ENCODE measurements around the gene MON1B.

Gene MON1B

DNA sequence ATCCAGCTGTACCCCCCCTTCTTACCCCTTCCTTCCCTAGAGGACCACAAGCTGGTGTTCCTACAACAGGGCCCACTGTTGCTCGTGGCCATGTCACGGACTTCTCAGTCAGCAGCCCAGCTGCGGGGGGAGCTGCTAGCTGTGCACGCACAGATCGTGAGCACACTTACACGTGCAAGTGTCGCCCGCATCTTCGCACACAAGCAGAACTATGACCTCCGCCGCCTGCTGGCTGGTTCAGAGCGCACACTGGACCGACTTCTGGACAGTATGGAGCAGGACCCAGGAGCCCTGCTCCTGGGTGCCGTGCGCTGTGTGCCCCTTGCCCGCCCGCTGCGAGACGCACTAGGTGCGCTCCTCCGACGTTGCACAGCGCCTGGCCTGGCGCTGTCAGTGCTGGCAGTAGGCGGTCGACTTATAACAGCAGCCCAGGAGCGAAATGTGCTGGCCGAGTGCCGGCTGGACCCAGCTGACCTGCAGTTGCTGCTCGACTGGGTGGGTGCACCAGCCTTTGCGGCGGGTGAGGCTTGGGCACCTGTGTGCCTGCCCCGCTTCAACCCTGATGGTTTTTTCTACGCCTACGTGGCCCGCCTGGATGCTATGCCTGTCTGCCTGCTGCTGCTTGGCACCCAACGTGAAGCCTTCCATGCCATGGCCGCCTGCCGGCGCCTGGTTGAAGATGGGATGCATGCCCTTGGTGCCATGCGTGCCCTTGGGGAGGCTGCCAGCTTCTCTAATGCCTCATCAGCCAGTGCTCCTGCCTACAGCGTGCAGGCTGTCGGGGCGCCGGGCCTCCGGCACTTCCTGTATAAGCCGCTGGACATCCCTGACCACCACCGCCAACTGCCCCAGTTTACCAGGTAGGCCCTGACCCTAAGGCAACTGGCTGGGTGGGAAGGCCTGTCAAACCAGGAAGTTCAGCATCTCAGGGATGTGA, 3.6 kb downstream of the MON1B start:
- no peak overlapping the region for H3K4me3 ChIP-seq (ENCODE audit: low read depth, low read length)
- TF ChIP-seq, protein P1, sequence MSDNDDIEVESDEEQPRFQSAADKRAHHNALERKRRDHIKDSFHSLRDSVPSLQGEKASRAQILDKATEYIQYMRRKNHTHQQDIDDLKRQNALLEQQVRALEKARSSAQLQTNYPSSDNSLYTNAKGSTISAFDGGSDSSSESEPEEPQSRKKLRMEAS (IDR thresholded peaks at IDR 0.05; ENCODE audit: low read depth, low read length): no peak
- TF ChIP-seq POLR2A (IDR thresholded peaks at IDR 0.05; ENCODE audit: extremely low read depth, insufficient read length) (no peak), MYC (IDR thresholded peaks at IDR 0.05; ENCODE audit: low read depth, low read length) (no peak)
- TF ChIP-seq, protein P2, sequence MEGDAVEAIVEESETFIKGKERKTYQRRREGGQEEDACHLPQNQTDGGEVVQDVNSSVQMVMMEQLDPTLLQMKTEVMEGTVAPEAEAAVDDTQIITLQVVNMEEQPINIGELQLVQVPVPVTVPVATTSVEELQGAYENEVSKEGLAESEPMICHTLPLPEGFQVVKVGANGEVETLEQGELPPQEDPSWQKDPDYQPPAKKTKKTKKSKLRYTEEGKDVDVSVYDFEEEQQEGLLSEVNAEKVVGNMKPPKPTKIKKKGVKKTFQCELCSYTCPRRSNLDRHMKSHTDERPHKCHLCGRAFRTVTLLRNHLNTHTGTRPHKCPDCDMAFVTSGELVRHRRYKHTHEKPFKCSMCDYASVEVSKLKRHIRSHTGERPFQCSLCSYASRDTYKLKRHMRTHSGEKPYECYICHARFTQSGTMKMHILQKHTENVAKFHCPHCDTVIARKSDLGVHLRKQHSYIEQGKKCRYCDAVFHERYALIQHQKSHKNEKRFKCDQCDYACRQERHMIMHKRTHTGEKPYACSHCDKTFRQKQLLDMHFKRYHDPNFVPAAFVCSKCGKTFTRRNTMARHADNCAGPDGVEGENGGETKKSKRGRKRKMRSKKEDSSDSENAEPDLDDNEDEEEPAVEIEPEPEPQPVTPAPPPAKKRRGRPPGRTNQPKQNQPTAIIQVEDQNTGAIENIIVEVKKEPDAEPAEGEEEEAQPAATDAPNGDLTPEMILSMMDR (IDR thresholded peaks at IDR 0.05; ENCODE audit: low read depth, low read length): no peak
- no peak for DNase-seq (ENCODE audit: low read depth)

DNA sequence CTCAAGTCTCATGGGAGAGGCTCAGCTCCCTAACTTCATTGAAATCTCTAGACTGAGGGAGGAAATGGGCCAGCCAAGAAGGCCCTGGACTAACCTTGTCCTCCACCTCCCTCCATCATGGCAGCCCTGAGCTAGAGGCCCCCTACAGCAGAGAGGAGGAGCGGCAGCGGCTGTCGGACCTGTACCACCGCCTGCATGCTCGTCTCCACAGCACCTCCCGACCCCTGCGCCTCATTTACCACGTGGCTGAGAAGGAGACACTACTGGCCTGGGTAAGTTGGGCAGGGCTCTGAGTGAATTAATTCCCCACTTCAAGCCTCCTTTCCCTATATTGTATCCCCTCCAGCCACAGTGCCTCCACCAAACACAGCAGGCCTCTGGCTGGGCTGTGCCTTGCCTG, 4.4 kb downstream of the MON1B start:
- no peak overlapping the region for H3K4me3 ChIP-seq (ENCODE audit: low read depth, low read length)
- no peak for TF ChIP-seq MYC (IDR thresholded peaks at IDR 0.05; ENCODE audit: low read depth, low read length)
- no peak for TF ChIP-seq POLR2A (IDR thresholded peaks at IDR 0.05; ENCODE audit: extremely low read depth, insufficient read length)
- TF ChIP-seq, protein P1 (IDR thresholded peaks at IDR 0.05; ENCODE audit: low read depth, low read length): no peak
- no peak for DNase-seq (ENCODE audit: low read depth)

DNA sequence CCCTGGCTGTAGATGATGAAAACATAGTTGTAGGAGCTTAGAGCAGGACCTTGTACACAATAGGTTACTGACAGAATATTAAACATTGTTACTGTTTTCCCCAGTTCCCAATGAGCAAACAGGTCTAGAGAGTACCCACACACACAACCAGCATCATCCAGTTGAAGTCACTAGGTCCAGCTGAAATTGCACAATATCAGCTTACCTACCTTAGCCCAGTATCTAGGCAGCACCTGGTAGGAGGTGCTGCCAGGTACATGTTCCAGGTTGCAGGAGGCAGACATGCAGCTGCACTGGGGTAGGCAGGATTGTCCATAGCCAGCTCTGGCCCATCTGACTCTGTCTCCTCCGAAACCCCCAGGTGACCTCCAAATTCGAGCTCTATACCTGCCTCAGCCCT, 6.8 kb downstream of the MON1B start:
- TF ChIP-seq, protein P1 (IDR thresholded peaks at IDR 0.05; ENCODE audit: low read depth, low read length): no peak
- TF ChIP-seq MYC (IDR thresholded peaks at IDR 0.05; ENCODE audit: low read depth, low read length): no peak
- TF ChIP-seq, protein P2 (IDR thresholded peaks at IDR 0.05; ENCODE audit: low read depth, low read length): no peak
- TF ChIP-seq POLR2A (IDR thresholded peaks at IDR 0.05; ENCODE audit: extremely low read depth, insufficient read length): no peak
- H3K4me3 ChIP-seq (ENCODE audit: low read depth, low read length): no peak overlapping the region
- DNase-seq (ENCODE audit: low read depth): no peak

DNA sequence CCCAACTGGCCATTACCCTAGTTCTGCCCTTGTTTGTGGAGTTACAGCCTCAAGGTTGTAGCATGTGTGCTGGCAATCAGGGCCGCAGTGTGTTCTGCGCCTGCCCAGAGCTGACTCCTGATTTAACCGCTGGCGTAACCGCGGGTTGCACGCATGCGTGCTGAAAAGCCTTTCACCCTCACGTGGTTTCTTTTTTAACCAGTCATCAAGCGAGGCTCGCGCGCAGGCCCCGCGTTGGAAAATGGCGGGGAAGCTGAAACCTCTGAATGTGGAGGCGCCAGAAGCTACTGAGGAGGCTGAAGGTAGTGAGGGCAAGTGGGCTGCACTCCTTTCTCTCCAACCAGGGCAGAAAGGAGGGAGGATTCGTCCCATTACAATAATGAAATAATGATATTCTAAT, 8.2 kb downstream of the MON1B start, which contains the start of gene SYCE1L:
SYCE1L (plus strand) TSS at position 198 of the 400 bp plus-strand sequence; CDS start at position 242, 44 bp downstream.
- no peak within 1 kb of the TSS for H3K4me3 ChIP-seq (ENCODE audit: low read depth, low read length)
- TF ChIP-seq MYC (IDR thresholded peaks at IDR 0.05; ENCODE audit: low read depth, low read length) (no peak), POLR2A (IDR thresholded peaks at IDR 0.05; ENCODE audit: extremely low read depth, insufficient read length) (no peak)
- TF ChIP-seq, protein P2 (IDR thresholded peaks at IDR 0.05; ENCODE audit: low read depth, low read length): no peak
- TF ChIP-seq, protein P1 (IDR thresholded peaks at IDR 0.05; ENCODE audit: low read depth, low read length): no peak
- no peak for DNase-seq (ENCODE audit: low read depth)

DNA sequence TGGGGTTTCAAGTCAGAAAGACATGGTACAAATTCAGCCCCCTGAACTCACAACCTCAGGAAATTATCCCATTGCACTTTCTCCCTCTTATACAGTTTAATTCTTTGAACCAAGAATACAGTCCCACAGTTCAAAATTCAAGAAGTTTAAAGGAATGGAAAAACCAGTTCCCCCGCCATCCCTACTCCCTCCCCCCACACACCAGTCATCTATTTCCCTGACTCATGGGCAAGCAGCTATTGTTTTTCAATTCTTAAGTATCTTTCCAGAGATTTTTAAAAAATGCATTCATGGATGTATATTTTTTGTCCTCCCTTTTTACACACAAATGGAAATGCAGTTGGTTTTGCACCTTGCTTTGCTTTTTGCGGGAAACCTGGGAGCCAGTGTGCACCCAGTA, 15.5 kb downstream of the MON1B start:
- no peak overlapping the region for H3K4me3 ChIP-seq (ENCODE audit: low read depth, low read length)
- TF ChIP-seq, protein P2 (IDR thresholded peaks at IDR 0.05; ENCODE audit: low read depth, low read length): no peak
- no peak for DNase-seq (ENCODE audit: low read depth)

DNA sequence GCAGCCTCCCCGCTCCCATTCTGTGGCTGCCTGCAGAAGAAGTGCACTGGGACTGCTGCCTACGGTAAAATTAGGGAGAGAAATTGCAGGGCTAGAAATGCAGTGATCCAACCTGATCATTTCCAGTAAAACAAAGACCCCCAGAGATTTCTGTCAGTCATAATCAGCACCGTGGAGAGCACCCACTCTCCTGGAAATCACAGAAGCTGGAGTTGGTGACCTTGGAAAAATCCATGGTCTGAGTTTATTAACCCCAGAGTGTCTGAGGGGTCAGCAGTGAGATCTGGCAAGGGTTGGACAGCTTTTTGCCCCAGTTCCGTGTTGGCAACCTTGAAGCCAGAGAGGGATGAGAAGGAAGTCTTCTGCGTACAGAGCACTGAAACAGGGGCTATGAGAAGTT, 16.0 kb downstream of the MON1B start:
- TF ChIP-seq, protein P2 (IDR thresholded peaks at IDR 0.05; ENCODE audit: low read depth, low read length): no peak
- no peak for TF ChIP-seq MYC (IDR thresholded peaks at IDR 0.05; ENCODE audit: low read depth, low read length)
- TF ChIP-seq, protein P1 (IDR thresholded peaks at IDR 0.05; ENCODE audit: low read depth, low read length): no peak
- no peak for TF ChIP-seq POLR2A (IDR thresholded peaks at IDR 0.05; ENCODE audit: extremely low read depth, insufficient read length)
- H3K4me3 ChIP-seq (ENCODE audit: low read depth, low read length): no peak overlapping the region
- DNase-seq (ENCODE audit: low read depth): no peak
